Erythroblast (primary cell): ENCODE measurements around the gene TPRX2.
"Not testable (repeated sequence)": the region's sequence is repeated elsewhere in the genome, so short reads cannot be mapped to it uniquely, and the experiment has no call there.

Source experiments
- GATA1 ChIP-seq: IDR thresholded peaks from 2 replicates; pipeline ENCODE4 v1.6.1; 2011; ENCODE audit warnings: low read depth, mild to moderate bottlenecking, control low read depth, low read length, moderate library complexity
- POLR2A ChIP-seq: IDR thresholded peaks from 2 replicates; pipeline ENCODE4 v1.6.1; 2011; ENCODE audit warnings: mild to moderate bottlenecking, low read length

DNA sequence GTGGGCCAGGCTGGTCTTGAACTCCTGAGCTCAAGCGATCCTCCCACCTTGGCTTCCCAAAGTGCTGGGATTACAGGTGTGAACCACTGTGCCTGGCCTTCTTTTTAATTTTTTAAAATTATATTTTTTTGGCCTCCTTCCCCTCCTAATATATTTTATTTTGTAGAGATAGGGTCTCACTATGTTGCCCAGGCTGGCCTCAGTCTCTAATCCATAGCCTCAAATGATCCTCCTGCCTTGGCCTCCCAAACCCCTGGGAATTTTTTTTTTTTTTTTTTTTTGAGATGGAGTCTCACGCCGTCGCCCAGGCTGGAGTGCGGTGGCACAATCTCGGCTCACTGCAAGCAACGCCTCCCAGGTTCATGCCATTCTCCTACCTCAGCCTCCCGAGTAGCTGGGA is 42.8 kb upstream of the TPRX2 start:
- not testable (repeated sequence) for TF ChIP-seq POLR2A, GATA1
